HepG2 (cell line): ENCODE measurements around the gene RPS27A.

ENCODE experiments used
- FOXM1 ChIP-seq: sonication (generic); formaldehyde crosslinking; IDR thresholded peaks from 2 replicates; pipeline ENCODE4 v1.5.0; 2020; ENCODE audit warnings: missing genetic modification reagents
- STAT5B ChIP-seq: sonication (generic); formaldehyde crosslinking; IDR thresholded peaks from 2 replicates; pipeline ENCODE4 v1.4.0; 2020; ENCODE audit warnings: missing genetic modification reagents
- ZC3H4 ChIP-seq: sonication (generic); formaldehyde crosslinking; IDR thresholded peaks from 2 replicates; pipeline ENCODE4 v1.4.0; 2020; ENCODE audit warnings: missing genetic modification reagents, borderline replicate concordance
- ZNF317 ChIP-seq: sonication (generic); formaldehyde crosslinking; IDR thresholded peaks from 2 replicates; pipeline ENCODE4 v1.5.0; 2020; ENCODE audit warnings: mild to moderate bottlenecking, missing genetic modification reagents

- no peak for TF ChIP-seq STAT5B (CRISPR knock-in tag)
- TF ChIP-seq ZNF317 (CRISPR knock-in tag): no peak
- no peak for TF ChIP-seq ZC3H4 (CRISPR knock-in tag)
- TF ChIP-seq FOXM1 (CRISPR knock-in tag): no peak
Measured at GRCh38 chr2:55230551-55230950, 1.9 kb upstream of the RPS27A start.
